AG10803 (cell line): ENCODE measurements around the gene RBBP8.

Experiments used
- DNase-seq: peaks from one replicate; pipeline ENCODE4 v3.0.0; 2010; ENCODE audit warnings: low read depth
- H3K4me3 ChIP-seq: 2 replicates; pipeline ENCODE4 v1.5.1; 2011; ENCODE audit warnings: mild to moderate bottlenecking, low read length, control low read depth
- CTCF ChIP-seq: conservative IDR thresholded peaks from 2 replicates; pipeline ENCODE4 v1.5.1; 2011; ENCODE audit warnings: mild to moderate bottlenecking, low read length, control low read depth, inconsistent platforms

The RBBP8 gene

GRCh38 chr18:22928339-22928738 is 4.8 kb upstream of the RBBP8 start:
- TF ChIP-seq CTCF, result no peak
- no peak overlapping the region for H3K4me3 ChIP-seq
- DNase-seq, result no peak

- peak; percentile 87 for TF ChIP-seq CTCF
- H3K4me3 ChIP-seq, result no peak overlapping the region
- DNase-seq, result peak; percentile 61
These were observed 2.9 kb upstream of the RBBP8 start for GRCh38 chr18:22930089-22930713.

- DNase-seq, result no peak
- TF ChIP-seq CTCF, result no peak
These were observed 283 bp upstream of the RBBP8 start for GRCh38 chr18:22932885-22933205.

GRCh38 chr18:22933966-22934423 is 867 bp downstream of the RBBP8 start:
- TF ChIP-seq CTCF, result no peak
- peak overlapping the region; percentile 94 for H3K4me3 ChIP-seq
- no peak for DNase-seq

More at GRCh38 chr18:22932885-22933205, 283 bp upstream of the RBBP8 start:
- peak overlapping the region; percentile 94 for H3K4me3 ChIP-seq

GRCh38 chr18:22934789-22935188 is 1.7 kb downstream of the RBBP8 start:
- H3K4me3 ChIP-seq, result no peak overlapping the region
- no peak for TF ChIP-seq CTCF

GRCh38 chr18:22935431-22935830 is 2.3 kb downstream of the RBBP8 start:
- no peak for DNase-seq
- H3K4me3 ChIP-seq, result no peak overlapping the region
- no peak for TF ChIP-seq CTCF

More at GRCh38 chr18:22934789-22935188, 1.7 kb downstream of the RBBP8 start:
- DNase-seq, result no peak

- no peak overlapping the region for H3K4me3 ChIP-seq
- no peak for DNase-seq
- no peak for TF ChIP-seq CTCF
These were observed 3.4 kb downstream of the RBBP8 start for GRCh38 chr18:22936515-22936914.
